Measurements from ENCODE around the gene SLC22A23.

Gene SLC22A23

DNA sequence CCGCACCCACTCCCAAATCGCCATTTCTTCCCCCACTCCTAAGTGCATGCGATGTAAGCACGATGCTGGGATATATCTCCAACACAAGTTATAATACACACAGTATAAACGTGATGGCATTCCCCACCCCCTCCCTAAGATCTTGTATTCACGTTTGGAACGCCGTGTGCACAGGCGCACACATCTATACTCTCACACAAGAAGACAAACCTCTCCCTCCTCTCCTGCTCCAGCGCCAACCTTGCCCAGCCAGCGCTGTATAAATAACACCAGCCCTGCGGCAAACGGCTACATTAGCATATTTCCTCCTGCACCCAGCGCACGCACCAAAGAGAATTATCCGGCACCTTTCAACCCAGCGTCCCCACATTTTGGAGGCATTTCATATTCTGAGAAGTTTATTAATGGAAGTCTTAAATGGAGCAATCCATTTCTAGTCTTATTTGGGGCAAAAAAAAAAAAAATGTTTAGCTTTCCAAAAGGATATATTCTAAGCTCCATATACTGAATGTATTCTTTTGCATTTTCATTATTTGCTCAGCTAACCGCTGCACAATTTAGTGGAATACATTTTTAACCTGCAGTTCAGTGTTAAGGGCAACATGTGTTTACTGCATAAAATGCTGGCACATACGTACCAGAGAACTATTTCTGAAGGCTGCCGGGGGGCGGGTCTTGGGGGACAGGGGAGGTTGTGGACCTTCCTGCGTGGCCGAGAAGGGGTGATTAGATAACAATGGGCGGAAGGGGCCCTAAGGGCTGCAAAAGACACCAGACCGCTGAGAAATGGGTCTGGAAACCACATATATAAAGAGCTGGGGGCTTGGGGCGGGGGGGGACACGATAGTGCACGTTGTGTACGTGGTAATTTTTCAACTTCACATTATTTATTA, 1.1 kb upstream of the SLC22A23 start:
- DNase-seq (ENCODE audit: low spot score in 2 of 2): peak; percentile 78 to 79
- H3K27me3 ChIP-seq (ENCODE audit: low read depth): no peaks in the 10 kb centered on the region
- in situ Hi-C loops (cut with MboI; ENCODE audit: low sequenced_read_pairs): no loop called here

DNA sequence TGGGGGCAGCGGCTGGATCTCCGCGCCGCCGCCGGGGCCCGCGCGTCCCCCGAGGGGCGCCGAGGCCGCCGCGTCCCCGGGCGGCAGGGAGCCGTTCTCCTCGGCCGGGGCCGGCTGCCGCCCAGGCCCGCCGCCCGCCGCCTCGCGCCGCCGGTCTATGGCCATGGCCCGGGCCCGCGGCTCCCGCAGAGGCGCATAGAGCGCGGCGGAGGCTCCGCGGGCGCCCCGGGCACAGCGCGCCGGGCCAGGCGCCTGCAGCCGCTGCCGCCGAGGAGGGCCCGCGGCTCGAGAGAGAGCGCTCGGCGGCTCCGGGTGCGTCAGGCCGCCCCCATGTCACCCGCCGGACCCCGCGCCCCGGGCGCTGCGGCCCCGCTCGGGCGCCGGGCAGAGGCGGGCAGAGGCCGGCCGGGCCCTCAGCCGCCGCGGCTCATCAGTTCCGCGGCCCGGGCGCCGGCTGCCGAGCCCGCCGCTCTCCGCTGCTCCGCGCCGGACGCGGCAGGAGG, 404 bp downstream of the SLC22A23 start:
- in situ Hi-C loops (cut with MboI; ENCODE audit: low sequenced_read_pairs): no loop called here
- Histone ChIP-seq H3K27me3 (ENCODE audit: low read depth) (no peaks in the 10 kb centered on the region), H3K9me3 (no peaks in the 10 kb centered on the region), H3K4me1 (peaks cover 20% of the 10 kb centered on the region), H3K36me3 (replicated peaks) (no peaks in the 10 kb centered on the region), H3K4me3 (peak overlapping the region; percentile 56)
- DNase-seq (ENCODE audit: low spot score in 2 of 2): no peak

More for the DNA sequence above, 1.1 kb upstream of the SLC22A23 start:
- no peaks in the 10 kb centered on the region for H3K9me3 ChIP-seq
- H3K4me1 ChIP-seq: peaks cover 20% of the 10 kb centered on the region
- H3K4me3 ChIP-seq: peak overlapping the region; percentile 46
- H3K36me3 ChIP-seq (replicated peaks): no peaks in the 10 kb centered on the region

DNA sequence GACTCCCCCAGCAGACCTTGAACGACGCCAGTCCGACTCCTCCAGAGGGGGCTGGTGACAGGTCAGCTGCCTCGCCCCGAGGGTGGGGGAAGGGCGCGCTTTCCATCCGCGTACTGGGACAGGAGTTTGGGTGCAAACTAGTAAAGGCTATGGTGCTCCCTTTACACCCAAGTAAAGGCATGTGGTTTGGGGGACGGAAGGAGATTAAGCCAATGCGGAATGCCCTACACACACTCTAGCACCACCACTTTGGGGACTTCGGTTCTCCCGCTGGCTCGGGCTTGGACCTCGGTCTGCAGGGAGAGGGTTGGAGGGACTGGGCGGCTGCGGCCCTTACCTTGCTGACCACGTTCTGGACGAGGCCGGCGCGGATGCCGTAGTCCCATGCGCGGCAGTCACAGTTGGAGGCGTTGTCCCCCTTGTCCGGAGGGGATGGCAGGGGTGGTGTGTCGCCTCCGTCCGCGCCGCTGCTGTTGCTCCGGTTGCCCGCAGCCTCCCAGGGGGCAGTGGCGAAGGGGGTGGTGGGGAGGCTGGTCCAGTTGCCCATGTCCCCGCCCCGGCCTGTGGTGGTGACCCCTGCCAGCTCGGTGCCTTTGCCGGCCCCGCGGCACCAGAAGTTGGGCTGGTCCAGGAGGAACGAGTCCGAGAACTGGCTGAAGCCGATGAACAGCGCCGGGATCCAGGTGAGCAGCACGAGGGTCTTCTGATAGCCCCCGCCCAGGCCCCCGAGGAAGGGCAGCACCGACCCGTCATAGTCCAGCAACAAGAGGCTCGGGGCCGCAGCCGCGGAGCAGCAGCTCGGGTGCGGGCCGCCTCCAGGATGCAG, 1.1 kb downstream of the SLC22A23 start:
- no peaks in the 10 kb centered on the region for H3K9me3 ChIP-seq
- in situ Hi-C loops (cut with MboI; ENCODE audit: low sequenced_read_pairs): no loop called here
- peaks cover 20% of the 10 kb centered on the region for H3K4me1 ChIP-seq
- no peaks in the 10 kb centered on the region for H3K36me3 ChIP-seq (replicated peaks)
- DNase-seq (ENCODE audit: low spot score in 2 of 2): peak in 1 of 2 experiments; percentile 65
- no peaks in the 10 kb centered on the region for H3K27me3 ChIP-seq (ENCODE audit: low read depth)
- peak overlapping the region; percentile 56 for H3K4me3 ChIP-seq

DNA sequence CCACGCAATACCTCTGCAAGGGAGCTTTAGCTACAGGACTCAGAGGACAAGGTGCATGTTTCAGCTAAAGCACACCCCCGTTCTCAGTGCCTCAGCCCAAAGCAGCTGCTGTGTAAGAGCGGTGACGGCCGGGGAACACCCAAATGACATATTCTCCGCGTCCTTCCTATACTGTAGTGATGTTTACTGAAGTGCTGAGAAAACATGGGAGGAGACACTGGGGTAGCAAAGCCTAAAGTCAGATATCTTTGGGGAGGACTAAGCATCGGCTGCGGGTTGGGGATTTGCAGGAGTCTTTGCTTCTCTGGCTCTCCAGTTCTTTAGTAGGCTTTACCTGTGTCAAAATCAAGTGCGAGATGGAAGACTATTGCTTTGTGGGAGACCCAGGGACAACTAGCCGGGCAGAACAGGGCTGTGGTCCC, 1.7 kb downstream of the SLC22A23 start:
- DNase-seq (ENCODE audit: low spot score in 2 of 2): peak in 1 of 2 experiments; percentile 31
- peaks cover 20% of the 10 kb centered on the region for H3K4me1 ChIP-seq
- no peaks in the 10 kb centered on the region for H3K27me3 ChIP-seq (ENCODE audit: low read depth)
- H3K4me3 ChIP-seq: peak overlapping the region; percentile 56
- H3K9me3 ChIP-seq: no peaks in the 10 kb centered on the region
- no peaks in the 10 kb centered on the region for H3K36me3 ChIP-seq (replicated peaks)
- in situ Hi-C loops (cut with MboI; ENCODE audit: low sequenced_read_pairs): no loop called here

DNA sequence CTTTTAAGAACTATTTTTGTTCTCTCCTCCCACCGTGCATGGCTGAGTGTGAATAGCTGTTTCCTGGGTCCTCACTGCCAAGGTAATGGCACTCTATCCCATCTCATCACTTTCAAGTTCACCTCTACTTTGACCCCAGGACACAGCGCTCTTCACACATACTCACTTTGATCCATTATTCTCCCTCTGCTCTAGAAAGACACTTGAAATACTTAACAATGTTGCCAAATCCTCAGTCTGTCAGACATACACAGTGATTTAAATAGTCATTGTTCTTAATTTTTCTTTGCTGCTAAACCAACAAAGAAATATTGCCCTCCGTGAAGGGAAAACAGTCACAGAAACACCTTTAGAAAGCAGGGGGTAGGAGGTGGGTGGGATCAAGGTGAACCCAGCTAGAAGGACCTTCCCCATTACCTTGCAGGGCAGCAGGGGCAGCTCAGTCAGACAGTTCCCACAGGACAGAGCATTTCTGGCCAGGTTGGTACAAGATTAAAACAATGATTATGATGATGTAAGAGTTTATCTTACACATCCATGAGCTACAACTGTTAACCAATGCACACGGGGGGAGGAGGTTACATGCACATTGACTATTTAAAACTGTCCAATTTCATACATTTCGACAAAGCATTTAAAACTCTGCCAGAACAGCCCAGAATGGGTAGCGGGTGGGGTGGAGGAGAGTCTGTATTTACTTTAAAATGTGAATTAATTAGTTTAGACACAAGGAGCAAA, 2.4 kb downstream of the SLC22A23 start:
- H3K4me1 ChIP-seq: peaks cover 20% of the 10 kb centered on the region
- H3K27me3 ChIP-seq (ENCODE audit: low read depth): no peaks in the 10 kb centered on the region
- no peaks in the 10 kb centered on the region for H3K36me3 ChIP-seq (replicated peaks)
- in situ Hi-C loops (cut with MboI; ENCODE audit: low sequenced_read_pairs): no loop called here
- no peaks in the 10 kb centered on the region for H3K9me3 ChIP-seq
- no peak for DNase-seq (ENCODE audit: low spot score in 2 of 2)
- peak overlapping the region; percentile 56 for H3K4me3 ChIP-seq

DNA sequence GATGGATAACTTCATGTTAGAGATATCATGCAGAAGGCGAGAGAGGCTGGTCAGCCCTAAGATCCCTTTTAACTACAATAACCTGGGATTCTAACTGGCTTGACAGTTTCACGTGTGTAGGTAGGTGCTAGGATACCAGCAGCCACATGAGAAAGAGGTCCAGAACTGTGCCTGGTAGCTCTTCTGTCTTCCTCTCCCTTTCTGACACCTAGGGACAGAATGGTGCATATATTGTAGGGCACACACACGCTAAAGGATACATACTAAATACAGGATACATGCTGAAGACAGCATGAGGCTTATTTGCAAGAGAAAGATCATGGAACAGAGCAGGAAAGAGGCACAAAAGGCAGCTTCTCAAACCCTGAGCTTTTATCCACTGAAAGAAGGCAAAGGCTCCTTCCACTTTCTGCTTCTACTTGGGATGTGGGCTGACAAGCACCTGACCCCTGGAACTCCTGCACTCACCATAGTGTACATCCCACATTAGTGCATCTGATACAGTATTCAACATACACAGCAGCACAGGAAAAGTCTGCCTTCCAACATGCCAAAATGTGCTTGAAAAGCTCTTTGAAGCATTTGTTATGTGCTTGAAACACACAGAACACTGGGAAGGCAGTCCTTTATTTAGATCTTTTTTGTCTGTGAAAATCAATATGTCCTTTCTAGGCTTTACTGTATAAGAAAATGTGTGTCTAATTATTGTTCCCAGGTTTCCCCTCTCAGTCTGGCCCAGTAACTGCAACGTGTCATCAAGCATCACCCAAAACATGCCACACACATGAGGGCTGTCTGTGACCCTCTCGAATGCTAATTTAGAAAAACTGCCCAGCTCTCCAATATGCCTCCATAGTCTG, 3.2 kb downstream of the SLC22A23 start:
- Histone ChIP-seq H3K27me3 (ENCODE audit: low read depth) (no peaks in the 10 kb centered on the region), H3K4me3 (no peak overlapping the region; the same call in 1 of the 2 replicates), H3K4me1 (peaks cover 20% of the 10 kb centered on the region), H3K9me3 (no peaks in the 10 kb centered on the region), H3K36me3 (replicated peaks) (no peaks in the 10 kb centered on the region)
- no peak for DNase-seq (ENCODE audit: low spot score in 2 of 2)
- in situ Hi-C loops (cut with MboI; ENCODE audit: low sequenced_read_pairs): no loop called here

DNA sequence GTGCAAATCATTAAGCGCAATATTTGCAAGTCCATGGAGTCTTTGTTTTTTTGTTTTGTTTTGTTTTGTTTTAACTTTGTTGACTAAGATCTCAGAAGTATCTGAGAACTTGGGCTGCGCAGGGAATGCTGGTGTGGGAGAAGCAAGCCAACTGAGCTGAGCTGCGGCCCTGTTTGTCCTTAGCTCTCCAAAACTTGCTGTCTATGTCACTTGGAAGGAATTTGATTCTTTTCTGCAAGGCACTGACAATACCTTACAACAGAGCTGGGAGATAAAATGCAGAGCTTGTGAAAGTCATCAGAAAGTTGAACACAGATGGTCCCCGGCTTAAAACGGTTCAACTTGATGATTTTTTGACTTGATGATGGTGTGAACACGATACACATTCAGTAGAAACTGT, 5.4 kb downstream of the SLC22A23 start:
- no peaks in the 10 kb centered on the region for H3K36me3 ChIP-seq (replicated peaks)
- peaks cover 10% of the 10 kb centered on the region for H3K4me1 ChIP-seq
- in situ Hi-C loops (cut with MboI; ENCODE audit: low sequenced_read_pairs): no loop called here
- H3K27me3 ChIP-seq (ENCODE audit: low read depth): no peaks in the 10 kb centered on the region
- DNase-seq (ENCODE audit: low spot score in 2 of 2): no peak
- no peaks in the 10 kb centered on the region for H3K9me3 ChIP-seq
- H3K4me3 ChIP-seq: no peak overlapping the region

DNA sequence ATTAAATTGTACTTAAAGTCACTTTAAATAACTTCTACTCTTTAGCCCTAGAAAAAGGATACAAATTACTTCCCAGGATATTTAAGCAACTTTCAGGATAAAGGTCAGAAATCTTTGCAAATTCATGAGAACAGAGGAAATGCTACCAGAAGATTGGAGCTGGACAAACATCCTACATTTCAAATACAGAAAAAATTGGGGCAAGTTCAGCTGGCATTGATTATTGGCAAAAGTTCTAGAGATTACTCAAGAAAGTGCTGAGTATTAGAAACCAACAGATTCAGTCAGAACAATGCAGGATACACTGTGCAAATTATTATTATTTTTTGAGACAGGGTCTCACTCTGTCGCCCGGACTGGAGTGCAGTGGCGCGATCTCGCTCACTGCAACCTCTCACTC, 6.0 kb downstream of the SLC22A23 start:
- in situ Hi-C loops (cut with MboI; ENCODE audit: low sequenced_read_pairs): no loop called here

DNA sequence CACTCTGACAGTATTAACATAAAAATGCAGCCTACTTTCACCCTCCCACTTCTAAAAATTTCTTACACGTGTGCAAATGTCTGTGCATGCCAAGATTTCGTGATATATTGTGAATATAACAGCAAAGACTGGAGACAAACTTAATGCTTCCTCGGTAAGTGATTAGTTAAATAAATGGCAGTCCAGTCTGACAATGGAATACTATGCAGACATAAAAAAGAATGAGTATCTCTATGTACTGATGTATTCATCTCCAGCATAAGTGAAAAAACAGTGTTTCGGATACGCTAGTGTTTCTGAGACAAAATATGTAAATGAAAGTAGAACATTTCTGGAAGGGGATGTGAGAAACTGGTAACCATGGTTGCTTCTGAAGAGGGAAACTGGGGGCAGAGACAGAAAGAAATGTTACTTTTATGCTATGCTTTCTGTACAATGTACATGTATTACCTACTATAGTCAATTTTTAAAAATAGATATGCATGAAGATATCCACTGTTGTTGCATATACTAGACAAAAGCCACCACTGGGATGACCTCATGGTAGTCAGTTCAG, 7.0 kb downstream of the SLC22A23 start:
- Histone ChIP-seq H3K9me3 (no peaks in the 10 kb centered on the region), H3K36me3 (replicated peaks) (no peaks in the 10 kb centered on the region), H3K4me1 (peaks cover 11% of the 10 kb centered on the region), H3K27me3 (ENCODE audit: low read depth) (no peaks in the 10 kb centered on the region), H3K4me3 (no peak overlapping the region)
- in situ Hi-C loops (cut with MboI; ENCODE audit: low sequenced_read_pairs): no loop called here
- DNase-seq (ENCODE audit: low spot score in 2 of 2): no peak

More for the DNA sequence above, 6.0 kb downstream of the SLC22A23 start:
- H3K9me3 ChIP-seq: no peaks in the 10 kb centered on the region
- H3K4me3 ChIP-seq: no peak overlapping the region
- no peaks in the 10 kb centered on the region for H3K36me3 ChIP-seq (replicated peaks)
- H3K27me3 ChIP-seq (ENCODE audit: low read depth): no peaks in the 10 kb centered on the region
- H3K4me1 ChIP-seq: peaks cover 10% of the 10 kb centered on the region
- DNase-seq (ENCODE audit: low spot score in 2 of 2): no peak

DNA sequence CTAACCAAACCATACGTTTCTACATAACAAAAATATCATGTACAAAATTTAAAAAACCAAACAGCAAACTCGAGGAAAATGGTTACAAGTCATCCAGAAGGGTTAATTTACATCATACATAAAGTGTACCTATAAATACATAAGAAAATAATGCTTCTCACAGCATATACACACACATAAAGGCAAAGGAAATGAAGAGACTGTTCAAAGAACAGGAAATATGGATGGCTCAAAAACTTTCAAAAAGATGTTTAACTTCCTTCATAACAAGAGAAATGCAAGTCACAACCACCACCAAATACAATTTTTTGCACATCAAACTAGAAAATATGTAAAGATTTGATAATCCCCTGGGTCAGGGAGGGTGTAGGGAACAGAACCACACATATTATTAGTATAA, 7.5 kb downstream of the SLC22A23 start:
- Histone ChIP-seq H3K36me3 (replicated peaks) (no peaks in the 10 kb centered on the region), H3K4me3 (no peak overlapping the region), H3K27me3 (ENCODE audit: low read depth) (no peaks in the 10 kb centered on the region), H3K9me3 (no peaks in the 10 kb centered on the region), H3K4me1 (peaks cover 15% of the 10 kb centered on the region)
- no peak for DNase-seq (ENCODE audit: low spot score in 2 of 2)
- in situ Hi-C loops (cut with MboI; ENCODE audit: low sequenced_read_pairs): no loop called here

DNA sequence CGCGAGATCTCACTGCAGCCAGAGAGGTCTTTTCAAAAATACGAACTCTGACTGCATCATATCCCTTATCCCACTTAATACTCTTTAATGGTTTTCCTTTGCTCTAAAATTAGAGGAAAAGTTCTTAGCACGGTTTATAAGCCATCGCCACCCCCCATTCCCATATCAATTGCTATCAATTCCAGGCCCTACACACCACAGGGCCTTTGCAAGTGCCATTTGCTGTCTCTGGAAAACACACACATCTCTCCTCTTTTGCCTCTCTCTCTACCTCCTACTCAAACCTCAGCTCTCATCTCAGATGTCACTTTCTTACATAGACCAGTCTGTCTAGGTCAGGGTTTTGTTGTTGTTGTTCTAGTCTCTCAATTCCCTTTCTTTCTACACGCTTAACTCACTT, 9.8 kb downstream of the SLC22A23 start:
- H3K27me3 ChIP-seq (ENCODE audit: low read depth): no peaks in the 10 kb centered on the region

DNA sequence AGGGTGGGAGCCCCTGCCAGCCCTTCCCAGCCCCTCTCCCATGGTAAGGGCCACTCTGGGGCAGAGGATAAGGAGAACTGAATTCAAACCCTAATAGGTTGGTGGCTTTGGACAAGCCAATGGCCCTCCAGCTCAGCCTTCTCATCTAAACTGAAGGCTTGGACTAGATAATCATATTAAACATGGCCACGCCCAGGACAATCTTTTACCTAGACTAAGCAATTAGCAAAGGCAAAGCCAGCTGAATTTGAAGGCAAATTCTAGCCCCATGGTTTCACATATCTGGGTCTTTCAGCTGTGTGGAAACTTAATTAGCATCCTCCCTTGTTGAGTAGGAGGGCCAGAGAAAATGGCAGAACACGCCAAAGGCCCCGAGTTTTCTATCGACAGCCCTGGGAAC, 10.7 kb downstream of the SLC22A23 start:
- DNase-seq (ENCODE audit: low spot score in 2 of 2): no peak
- Histone ChIP-seq H3K9me3 (no peaks in the 10 kb centered on the region), H3K4me3 (no peak overlapping the region), H3K36me3 (replicated peaks) (no peaks in the 10 kb centered on the region), H3K4me1 (peaks cover 24% of the 10 kb centered on the region), H3K27me3 (ENCODE audit: low read depth) (no peaks in the 10 kb centered on the region)
- in situ Hi-C loops (cut with MboI; ENCODE audit: low sequenced_read_pairs): no loop called here

More for the DNA sequence above, 9.8 kb downstream of the SLC22A23 start:
- Histone ChIP-seq H3K4me3 (no peak overlapping the region), H3K36me3 (replicated peaks) (no peaks in the 10 kb centered on the region), H3K9me3 (no peaks in the 10 kb centered on the region), H3K4me1 (peaks cover 24% of the 10 kb centered on the region)
- in situ Hi-C loops (cut with MboI; ENCODE audit: low sequenced_read_pairs): no loop called here
- no peak for DNase-seq (ENCODE audit: low spot score in 2 of 2)
